ENCODE results near the gene KLHL36. TPM values are rescaled to one million over a fixed set of nuclear protein-coding genes. Genes with fewer than 3 reads are reported as not detected.

Gene KLHL36
- total RNA-seq, 1 experiment from 2014 or later, result 56.1 TPM

GRCh38 chr16:84643180-84643583 is 5.1 kb upstream of the KLHL36 start:
- ATAC-seq (no peak; the same call in 1 of the 2 replicates), DNase-seq (ENCODE audit: low spot score) (no peak)
- no peak overlapping the region for H3K4me3 Mint-ChIP-seq
- peaks cover 14% of the 10 kb centered on the region for H3K27me3 Mint-ChIP-seq (ENCODE audit: low read depth)
- ChIA-PET POLR2A (no interaction called here), CTCF (interaction anchor here (1.1 to 2.9 kb wide), 4 partner anchors 29 to 282 kb away, joined by 3 to 13 read pairs (median 8); no protein-coding TSS in a partner anchor)
- no peak overlapping the region for H3K27ac Mint-ChIP-seq
- no peaks in the 10 kb centered on the region for H3K9me3 Mint-ChIP-seq
- peaks cover 22% of the 10 kb centered on the region for H3K4me1 Mint-ChIP-seq
- no peaks in the 10 kb centered on the region for H3K36me3 Mint-ChIP-seq
- TF ChIP-seq ZNF317 (CRISPR knock-in tag; IDR thresholded peaks at IDR 0.05; ENCODE audit: borderline replicate concordance, low read depth) (no peak), ARID4B (CRISPR knock-in tag; IDR thresholded peaks at IDR 0.05; ENCODE audit: borderline replicate concordance) (no peak), RELA (CRISPR knock-in tag; IDR thresholded peaks at IDR 0.05; ENCODE audit: borderline replicate concordance) (no peak), NR1H2 (CRISPR knock-in tag; IDR thresholded peaks at IDR 0.05) (no peak), ZNF219 (CRISPR knock-in tag; IDR thresholded peaks at IDR 0.05; ENCODE audit: borderline replicate concordance) (no peak), CREM (CRISPR knock-in tag; IDR thresholded peaks at IDR 0.05) (no peak), USF1 (CRISPR knock-in tag; IDR thresholded peaks at IDR 0.05) (no peak), FOXP4 (CRISPR knock-in tag; IDR thresholded peaks at IDR 0.05) (no peak), NFYB (CRISPR knock-in tag; conservative IDR thresholded peaks at IDR 0.05; ENCODE audit: low read depth) (no peak), ATF2 (CRISPR knock-in tag; IDR thresholded peaks at IDR 0.05; ENCODE audit: borderline replicate concordance, low read depth) (no peak), ZNF138 (CRISPR knock-in tag; conservative IDR thresholded peaks at IDR 0.05) (no peak), CBFB (CRISPR knock-in tag; IDR thresholded peaks at IDR 0.05; ENCODE audit: low read depth) (no peak), HMGA2 (CRISPR knock-in tag; IDR thresholded peaks at IDR 0.05) (no peak), ZNF671 (CRISPR knock-in tag; IDR thresholded peaks at IDR 0.05) (no peak), ZNF263 (CRISPR knock-in tag; IDR thresholded peaks at IDR 0.05; ENCODE audit: low read depth) (no peak), MYBL2 (CRISPR knock-in tag; IDR thresholded peaks at IDR 0.05) (no peak), E2F1 (CRISPR knock-in tag; IDR thresholded peaks at IDR 0.05) (no peak)
